ENCODE results near the gene KBTBD12. TPM values are rescaled to one million over a fixed set of nuclear protein-coding genes. Genes with fewer than 3 reads are reported as not detected.

The KBTBD12 gene
- total RNA-seq, 1 experiment from 2014 or later: not detected

DNA sequence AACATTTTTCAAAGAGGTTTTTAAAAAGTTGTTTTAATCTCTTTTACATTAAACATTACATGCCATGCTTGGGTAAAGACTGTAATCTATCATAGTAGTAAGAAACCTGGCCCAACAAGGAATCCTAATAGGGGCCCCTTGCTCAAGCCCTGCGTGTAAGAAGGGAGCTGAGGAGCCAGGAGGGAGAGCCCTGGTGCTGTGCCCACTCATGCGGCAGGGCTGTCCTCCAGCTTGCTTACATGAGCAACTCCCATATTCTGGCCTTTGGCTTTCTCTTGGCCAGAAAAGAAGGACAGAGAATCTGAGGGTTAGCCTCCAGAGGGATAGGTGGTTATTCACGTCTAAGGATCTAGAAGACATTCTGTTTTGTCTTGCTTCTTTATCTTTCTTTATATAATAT lies 49.8 kb downstream of the KBTBD12 start:
- CTCF ChIA-PET: interaction anchor here (0.6 to 1.5 kb wide), 2 partner anchors 95 to 269 kb away, joined by 4 read pairs; no protein-coding TSS in a partner anchor

DNA sequence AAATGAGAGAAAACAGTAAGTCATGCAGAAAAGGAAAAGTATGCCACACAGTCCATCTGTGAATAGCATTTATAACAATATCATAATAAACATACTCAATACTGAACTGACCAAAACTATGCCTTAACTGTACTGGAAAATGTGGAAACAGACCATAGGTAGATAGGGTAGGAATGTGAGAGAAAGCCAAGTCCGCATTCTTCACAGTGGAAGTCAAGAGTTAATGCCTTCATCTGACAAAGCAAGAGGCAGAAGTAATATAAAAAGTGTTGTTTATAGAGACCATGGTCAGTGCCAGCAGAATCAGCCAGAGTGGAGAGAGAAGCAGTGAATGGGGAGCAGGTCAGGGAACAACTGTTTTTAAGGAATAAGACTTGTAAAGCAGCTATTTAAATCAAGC lies 52.3 kb downstream of the KBTBD12 start:
- Mint-ChIP-seq H3K9me3 (ENCODE audit: unreplicated experiment) (peaks cover 18% of the 10 kb centered on the region), H3K4me1 (ENCODE audit: insufficient read depth, unreplicated experiment) (peaks cover 6% of the 10 kb centered on the region), H3K27ac (ENCODE audit: low read depth, unreplicated experiment) (no peak overlapping the region), H3K27me3 (ENCODE audit: insufficient read depth, unreplicated experiment) (peaks cover 15% of the 10 kb centered on the region), H3K36me3 (ENCODE audit: insufficient read depth, unreplicated experiment) (no peaks in the 10 kb centered on the region), H3K4me3 (ENCODE audit: unreplicated experiment) (no peak overlapping the region)
- DNase-seq (ENCODE audit: unreplicated experiment): no peak
- TF ChIP-seq, protein P1, sequence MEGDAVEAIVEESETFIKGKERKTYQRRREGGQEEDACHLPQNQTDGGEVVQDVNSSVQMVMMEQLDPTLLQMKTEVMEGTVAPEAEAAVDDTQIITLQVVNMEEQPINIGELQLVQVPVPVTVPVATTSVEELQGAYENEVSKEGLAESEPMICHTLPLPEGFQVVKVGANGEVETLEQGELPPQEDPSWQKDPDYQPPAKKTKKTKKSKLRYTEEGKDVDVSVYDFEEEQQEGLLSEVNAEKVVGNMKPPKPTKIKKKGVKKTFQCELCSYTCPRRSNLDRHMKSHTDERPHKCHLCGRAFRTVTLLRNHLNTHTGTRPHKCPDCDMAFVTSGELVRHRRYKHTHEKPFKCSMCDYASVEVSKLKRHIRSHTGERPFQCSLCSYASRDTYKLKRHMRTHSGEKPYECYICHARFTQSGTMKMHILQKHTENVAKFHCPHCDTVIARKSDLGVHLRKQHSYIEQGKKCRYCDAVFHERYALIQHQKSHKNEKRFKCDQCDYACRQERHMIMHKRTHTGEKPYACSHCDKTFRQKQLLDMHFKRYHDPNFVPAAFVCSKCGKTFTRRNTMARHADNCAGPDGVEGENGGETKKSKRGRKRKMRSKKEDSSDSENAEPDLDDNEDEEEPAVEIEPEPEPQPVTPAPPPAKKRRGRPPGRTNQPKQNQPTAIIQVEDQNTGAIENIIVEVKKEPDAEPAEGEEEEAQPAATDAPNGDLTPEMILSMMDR (IDR thresholded peaks at IDR 0.05; ENCODE audit: unreplicated experiment): no peak
- no TSS peak for BruUV-seq (replicated peaks)
- CTCF ChIA-PET: interaction anchor here (0.6 to 3.2 kb wide), 4 partner anchors 244 to 406 kb away, joined by 3 to 13 read pairs (median 4); no protein-coding TSS in a partner anchor
- POLR2A ChIA-PET: no interaction called here
- intact Hi-C loops (cut with micrococcal nuclease): no loop called here

More for the DNA sequence above, 49.8 kb downstream of the KBTBD12 start:
- H3K9me3 Mint-ChIP-seq (ENCODE audit: unreplicated experiment): peaks cover 18% of the 10 kb centered on the region
- TF ChIP-seq, protein P1 (IDR thresholded peaks at IDR 0.05; ENCODE audit: unreplicated experiment): no peak
- H3K4me1 Mint-ChIP-seq (ENCODE audit: insufficient read depth, unreplicated experiment): peaks cover 15% of the 10 kb centered on the region
- intact Hi-C loops (cut with micrococcal nuclease): loop anchor here (5.0 kb wide), 1 partner anchor 373 kb away; the partner anchor contains the start of gene TPRA1
- H3K36me3 Mint-ChIP-seq (ENCODE audit: insufficient read depth, unreplicated experiment): peaks cover 6% of the 10 kb centered on the region
- H3K4me3 Mint-ChIP-seq (ENCODE audit: unreplicated experiment): no peak overlapping the region
- H3K27ac Mint-ChIP-seq (ENCODE audit: low read depth, unreplicated experiment): no peak overlapping the region
- peaks cover 15% of the 10 kb centered on the region for H3K27me3 Mint-ChIP-seq (ENCODE audit: insufficient read depth, unreplicated experiment)
- BruUV-seq (replicated peaks): no TSS peak
- no peak for DNase-seq (ENCODE audit: unreplicated experiment)
- POLR2A ChIA-PET: interaction anchor here (0.6 to 1.3 kb wide), 2 partner anchors 374 to 376 kb away, joined by 3 to 4 read pairs; partner anchors contain the start of gene TPRA1

DNA sequence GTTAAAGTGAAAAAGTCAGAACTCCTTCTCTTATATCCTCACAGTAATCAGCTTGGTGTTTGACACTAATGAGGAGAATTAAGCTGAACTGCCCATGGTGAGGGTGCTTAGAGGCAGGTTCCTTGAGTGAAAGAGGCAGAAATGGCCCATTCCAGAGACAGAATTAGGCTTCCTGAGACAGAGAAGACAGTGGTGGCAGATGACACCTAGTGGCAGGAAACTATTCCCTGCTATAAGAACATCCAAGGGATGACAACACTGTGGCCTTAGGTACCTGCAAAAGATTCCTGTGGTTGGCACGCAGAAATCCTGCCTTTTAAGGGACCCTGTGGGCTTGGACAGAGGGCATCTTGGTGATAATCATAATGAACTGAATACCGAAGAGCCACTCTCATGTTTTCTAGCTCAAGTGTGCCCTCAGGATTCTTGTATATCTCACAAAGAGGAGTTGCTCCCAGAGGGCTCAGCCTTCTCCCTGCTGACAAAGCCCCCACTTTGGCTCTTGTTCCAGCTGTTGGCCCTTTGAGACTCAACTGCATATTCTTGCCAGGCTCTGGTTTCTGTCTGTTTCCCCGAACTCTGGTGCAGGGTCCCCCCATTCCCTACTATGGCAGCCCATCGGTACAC lies 56.0 kb downstream of the KBTBD12 start:
- Mint-ChIP-seq H3K9me3 (ENCODE audit: unreplicated experiment) (peaks cover 10% of the 10 kb centered on the region), H3K36me3 (ENCODE audit: insufficient read depth, unreplicated experiment) (no peaks in the 10 kb centered on the region), H3K27ac (ENCODE audit: low read depth, unreplicated experiment) (no peak overlapping the region), H3K4me3 (ENCODE audit: unreplicated experiment) (no peak overlapping the region), H3K27me3 (ENCODE audit: insufficient read depth, unreplicated experiment) (peaks cover 45% of the 10 kb centered on the region), H3K4me1 (ENCODE audit: insufficient read depth, unreplicated experiment) (no peaks in the 10 kb centered on the region)
- DNase-seq (ENCODE audit: unreplicated experiment): peak; percentile 66
- POLR2A ChIA-PET: no interaction called here
- CTCF ChIA-PET: interaction anchor here (0.5 to 2.7 kb wide), 38 partner anchors 10 to 396 kb away, joined by 3 to 22 read pairs (median 3); no protein-coding TSS in a partner anchor
- TF ChIP-seq, protein P1 (IDR thresholded peaks at IDR 0.05; ENCODE audit: unreplicated experiment): peak; percentile 70
- intact Hi-C loops (cut with micrococcal nuclease): loop anchor here (1.0 to 2.0 kb wide), 5 partner anchors 154 to 396 kb away; no protein-coding TSS in a partner anchor
- no TSS peak for BruUV-seq (replicated peaks)

DNA sequence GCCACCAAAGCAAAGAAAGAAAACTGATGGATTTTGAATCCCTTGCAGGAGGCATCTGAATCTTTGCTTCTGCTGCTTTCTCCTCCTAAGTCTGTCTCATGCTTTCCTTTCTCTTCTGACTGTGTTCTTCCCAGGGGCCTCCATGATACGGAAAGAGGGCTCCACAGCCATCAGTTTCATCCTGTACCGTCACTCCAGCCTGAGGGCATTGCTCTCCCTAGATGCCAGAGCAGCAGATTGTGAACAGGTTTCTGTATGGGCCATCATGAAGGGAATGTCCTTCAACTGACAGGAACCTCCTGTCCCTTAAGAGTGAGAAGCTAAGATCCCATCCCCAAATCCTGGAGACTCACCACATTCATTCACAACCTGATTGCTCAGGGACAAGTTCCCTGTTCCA lies 59.2 kb downstream of the KBTBD12 start:
- DNase-seq (ENCODE audit: unreplicated experiment): no peak
- TF ChIP-seq, protein P1 (IDR thresholded peaks at IDR 0.05; ENCODE audit: unreplicated experiment): no peak
- intact Hi-C loops (cut with micrococcal nuclease): no loop called here
- peaks cover 46% of the 10 kb centered on the region for H3K27me3 Mint-ChIP-seq (ENCODE audit: insufficient read depth, unreplicated experiment)
- H3K4me3 Mint-ChIP-seq (ENCODE audit: unreplicated experiment): no peak overlapping the region
- no TSS peak for BruUV-seq (replicated peaks)
- no peaks in the 10 kb centered on the region for H3K9me3 Mint-ChIP-seq (ENCODE audit: unreplicated experiment)
- H3K4me1 Mint-ChIP-seq (ENCODE audit: insufficient read depth, unreplicated experiment): no peaks in the 10 kb centered on the region
- H3K27ac Mint-ChIP-seq (ENCODE audit: low read depth, unreplicated experiment): no peak overlapping the region
- POLR2A ChIA-PET: no interaction called here
- no peaks in the 10 kb centered on the region for H3K36me3 Mint-ChIP-seq (ENCODE audit: insufficient read depth, unreplicated experiment)
- CTCF ChIA-PET: interaction anchor here (0.6 to 2.6 kb wide), 4 partner anchors 13 to 160 kb away, joined by 3 to 5 read pairs (median 4); no protein-coding TSS in a partner anchor
